Stimulated activated CD4-positive, alpha-beta T cell treated with anti-CD3 and anti-CD28 coated beads, Interleukin-2, amount 100 ng/mL, for 24 hours (primary cell): ENCODE measurements around the gene LPCAT1.

Experiments
- DNase-seq, 2 donors: peaks; one replicate each; pipeline ENCODE4 v3.0.0-alpha.2; 2020

LPCAT1 gene

DNA sequence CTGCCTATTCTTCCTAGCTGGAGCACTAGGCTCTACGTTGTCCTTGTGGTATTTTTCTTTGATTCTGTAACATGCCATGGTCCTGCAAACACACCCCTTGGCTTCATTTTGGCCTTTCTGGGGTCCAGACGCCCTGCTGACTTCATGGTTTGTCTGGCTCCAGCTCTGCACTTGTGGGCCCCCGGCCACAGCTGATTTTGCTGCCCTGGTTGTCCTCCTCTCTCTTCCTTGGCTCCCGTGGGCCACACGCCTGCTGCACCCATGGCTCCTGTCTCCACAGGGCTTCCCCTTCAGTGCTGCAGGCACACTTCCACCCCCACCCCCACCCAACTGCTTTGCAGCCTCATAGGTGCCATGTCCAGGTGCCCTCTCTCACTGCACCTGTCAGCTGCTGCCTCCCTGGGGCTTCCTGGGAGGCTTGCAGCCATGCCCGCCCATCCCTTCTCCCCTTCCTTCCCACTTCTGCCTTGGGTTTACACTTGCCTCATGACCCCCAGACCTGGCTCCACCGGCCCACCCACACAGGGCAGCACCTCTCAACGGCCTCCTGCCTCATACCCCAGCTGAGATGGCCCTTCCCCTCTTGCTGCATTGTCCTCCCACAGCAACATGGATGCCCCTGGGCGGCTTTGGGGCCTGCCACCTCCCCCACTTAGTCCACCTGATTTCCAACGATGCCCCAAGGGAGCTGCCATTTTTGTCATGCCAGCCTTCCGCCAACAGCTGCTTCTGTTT lies 104.1 kb downstream of the LPCAT1 start:
- DNase-seq, result no peak

GRCh38 chr5:1418921-1419280 lies 104.9 kb downstream of the LPCAT1 start:
- no peak for DNase-seq

DNA sequence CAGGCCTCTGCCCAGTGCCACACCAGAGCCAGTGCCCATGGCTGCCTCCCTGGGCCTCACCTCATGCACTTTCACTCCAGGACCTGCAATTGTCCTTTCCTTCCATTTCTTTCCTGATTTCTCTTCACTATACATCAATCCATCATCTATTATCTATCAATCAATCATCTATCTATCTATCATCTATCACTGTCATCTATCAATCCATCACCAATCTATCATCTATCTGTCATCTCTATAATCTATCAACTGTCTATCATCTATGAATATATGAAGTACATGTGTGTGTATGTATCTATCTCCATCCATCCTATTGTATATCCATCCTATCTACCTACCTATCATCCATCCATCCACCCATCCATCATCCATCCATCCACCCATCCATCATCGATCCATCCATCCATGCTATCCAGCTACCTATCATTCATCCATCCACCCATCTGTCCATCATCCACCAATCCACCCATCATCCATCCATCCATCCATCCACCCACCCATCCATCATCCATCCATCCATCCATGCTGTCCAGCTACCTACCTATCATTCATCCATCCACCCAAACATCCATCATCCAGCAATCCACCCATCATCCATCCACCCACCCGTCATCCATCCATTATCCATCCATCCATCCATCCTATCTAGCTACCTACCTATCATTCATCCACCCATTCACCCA lies 105.4 kb downstream of the LPCAT1 start:
- no peak for DNase-seq

- DNase-seq, result no peak
These were observed 106.1 kb downstream of the LPCAT1 start for GRCh38 chr5:1417586-1418225.

DNA sequence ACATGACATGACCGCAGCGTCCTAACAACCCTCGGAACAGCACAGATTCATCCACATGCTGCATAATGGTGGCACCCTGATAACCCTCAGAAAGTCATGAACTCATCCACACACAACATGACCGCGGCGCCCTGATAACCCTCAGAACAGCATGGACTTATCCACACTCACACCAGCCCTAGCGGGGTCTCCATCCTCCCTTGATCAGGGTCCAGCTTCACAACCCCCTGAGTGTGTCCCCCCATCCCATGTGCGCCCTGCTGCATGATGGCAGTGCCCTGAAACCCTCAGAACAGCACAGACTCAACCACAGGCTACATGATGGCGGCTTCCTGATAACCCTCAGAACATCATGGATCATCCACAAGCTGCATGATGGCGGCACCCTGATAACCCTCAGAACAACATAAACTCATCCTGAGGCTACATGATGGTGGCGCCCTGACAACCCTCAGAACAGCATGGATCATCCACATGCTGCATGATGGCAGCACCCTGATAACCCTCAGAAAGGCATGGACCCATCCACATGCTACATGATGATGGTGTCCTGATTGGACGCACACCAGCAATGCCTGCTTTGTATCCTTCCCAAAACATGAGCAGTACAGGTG lies 106.8 kb downstream of the LPCAT1 start:
- no peak for DNase-seq

- DNase-seq, result no peak
These were observed 108.0 kb downstream of the LPCAT1 start for GRCh38 chr5:1415626-1416360.

- no peak for DNase-seq
These were observed 108.7 kb downstream of the LPCAT1 start for GRCh38 chr5:1415059-1415425.

GRCh38 chr5:1414311-1415058 lies 109.3 kb downstream of the LPCAT1 start:
- DNase-seq, result no peak

GRCh38 chr5:1413611-1414241 lies 110.0 kb downstream of the LPCAT1 start:
- no peak for DNase-seq

GRCh38 chr5:1413211-1413610 lies 110.5 kb downstream of the LPCAT1 start:
- no peak for DNase-seq

- no peak for DNase-seq
These were observed 111.1 kb downstream of the LPCAT1 start for GRCh38 chr5:1412621-1413020.

DNA sequence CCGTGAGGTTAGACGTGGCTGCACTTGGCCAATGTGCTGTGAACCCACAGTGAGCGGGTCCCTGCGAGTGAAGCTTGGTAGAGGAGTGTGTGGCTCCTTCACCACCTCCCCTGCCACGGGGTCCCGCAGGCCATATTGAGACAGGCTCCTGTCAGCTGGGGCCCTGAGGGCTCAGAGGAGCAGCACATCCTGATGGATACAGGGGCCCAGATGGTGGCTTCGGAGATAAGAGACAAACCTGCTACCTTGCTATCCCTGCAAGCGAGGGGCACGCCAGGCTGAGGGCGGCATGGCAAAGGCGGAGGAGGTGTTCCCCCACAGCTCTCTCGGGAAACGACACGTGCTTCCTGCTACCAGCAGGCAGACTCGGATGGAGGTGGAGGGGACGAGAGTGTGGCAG lies 111.6 kb downstream of the LPCAT1 start:
- no peak for DNase-seq
